Left lung (tissue), 10 donors: ENCODE measurements around the gene MAPT. TPM values are rescaled to one million over a fixed set of nuclear protein-coding genes. Genes with fewer than 3 reads are reported as not detected.

Experiments
- ATAC-seq: fragments of 200-7000 bp; cut with Tn5 transposase; one replicate; pipeline ENCODE4 v1.9.1; 2020; ENCODE audit warnings: moderate library complexity
- DNase-seq, 4 donors: peaks; one replicate each; pipeline ENCODE4 v3.0.0-alpha.2; 2013 to 2020
- H3K27ac ChIP-seq, 2 donors: fragments of 200-600 bp; sonication (generic) in 1 of 2; one replicate each; pipeline versions ENCODE4 v1.5.0 to v1.8.0; 2020 to 2021
- H3K27me3 ChIP-seq, 2 donors: fragments of 200-600 bp; sonication (generic) in 1 of 2; one replicate each; pipeline versions ENCODE4 v1.5.0 to v1.8.0; 2020 to 2021
- H3K36me3 ChIP-seq, 2 donors: fragments of 200-600 bp; sonication (generic) in 1 of 2; one replicate each; pipeline versions ENCODE4 v1.5.0 to v1.8.0; 2020 to 2021
- H3K4me1 ChIP-seq, 2 donors: fragments of 200-600 bp; one replicate each; pipeline ENCODE4 v1.8.0; 2021
- H3K4me3 ChIP-seq, 2 donors: fragments of 200-600 bp; sonication (generic) in 1 of 2; one replicate each; pipeline versions ENCODE4 v1.5.0 to v1.8.0; 2020 to 2021; ENCODE audit warnings: mild to moderate bottlenecking in 1 of 2
- H3K9me3 ChIP-seq, 2 donors: fragments of 200-600 bp; sonication (generic) in 1 of 2; one replicate each; pipeline versions ENCODE4 v1.5.0 to v1.8.0; 2020 to 2021
- intact Hi-C, 2 donors: fragments of 100-400 bp; cut with DNase I; formaldehyde crosslinking; loops; one replicate each; pipeline versions ENCODE4 v1.11.2 to v1.14.2; 2022
- polyA plus RNA-seq, 6 donors: library from polyadenylated mRNA; unstranded; fragments of 120-200 nt; gene quantifications; one replicate each; pipeline ENCODE4 v1.2.1, GENCODE V29; 2013; ENCODE audit not compliant: insufficient read length in 6 of 6
- total RNA-seq, 2 donors: library from RNA; stranded (reverse); fragmentation: NEBNext Ultra II Directional; extraction: Animal tissue kit (Norgen Biotek cat#: 25700); gene quantifications; one replicate each; pipeline ENCODE4 v1.2.1, GENCODE V29; 2021
- TF ChIP-seq, protein P1 (sequence below), 2 donors: fragments of 200-600 bp; sonication (generic) in 1 of 2; IDR thresholded peaks; one replicate each; pipeline versions ENCODE4 v1.5.0 to v1.8.0; 2021; ENCODE audit warnings: antibody characterized with exemption in 2 of 2
- donor health status: DM: no; HTN: yes; CAD: no.
- donor health status: DM: no; HTN: no; CAD: no.

Gene MAPT
- total and polyA plus RNA-seq, 8 donors: 0.99 to 7.7 (median 5.5) TPM

DNA sequence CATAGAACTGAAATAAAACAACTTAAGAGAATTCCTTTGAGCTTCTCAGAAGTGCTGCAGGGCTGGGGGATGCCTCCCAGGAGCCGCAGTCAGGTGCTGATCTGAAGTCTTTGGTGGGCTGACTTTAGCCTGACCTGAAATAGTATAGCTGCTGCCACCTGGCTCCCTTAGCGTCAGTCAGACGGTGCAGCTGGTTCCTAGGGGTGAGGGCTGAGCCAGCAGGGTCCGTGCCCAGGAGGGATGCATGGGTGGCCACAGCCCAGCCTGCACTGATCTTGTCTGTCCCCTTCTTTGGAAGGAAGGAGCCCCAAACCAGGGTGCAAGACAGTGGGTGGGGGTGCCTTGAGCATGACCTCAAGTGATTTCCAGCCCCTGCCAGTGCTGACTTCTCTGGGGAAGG, 11.5 kb downstream of the MAPT start:
- Histone ChIP-seq H3K27me3 (peaks cover 2 to 70% of the 10 kb centered on the region in 2 donors), H3K36me3 (no peaks in the 10 kb centered on the region), H3K4me3 (no peak overlapping the region), H3K27ac (no peak overlapping the region), H3K4me1 (no peaks in the 10 kb centered on the region), H3K9me3 (no peaks in the 10 kb centered on the region)
- no peak for ATAC-seq
- TF ChIP-seq, protein P1, sequence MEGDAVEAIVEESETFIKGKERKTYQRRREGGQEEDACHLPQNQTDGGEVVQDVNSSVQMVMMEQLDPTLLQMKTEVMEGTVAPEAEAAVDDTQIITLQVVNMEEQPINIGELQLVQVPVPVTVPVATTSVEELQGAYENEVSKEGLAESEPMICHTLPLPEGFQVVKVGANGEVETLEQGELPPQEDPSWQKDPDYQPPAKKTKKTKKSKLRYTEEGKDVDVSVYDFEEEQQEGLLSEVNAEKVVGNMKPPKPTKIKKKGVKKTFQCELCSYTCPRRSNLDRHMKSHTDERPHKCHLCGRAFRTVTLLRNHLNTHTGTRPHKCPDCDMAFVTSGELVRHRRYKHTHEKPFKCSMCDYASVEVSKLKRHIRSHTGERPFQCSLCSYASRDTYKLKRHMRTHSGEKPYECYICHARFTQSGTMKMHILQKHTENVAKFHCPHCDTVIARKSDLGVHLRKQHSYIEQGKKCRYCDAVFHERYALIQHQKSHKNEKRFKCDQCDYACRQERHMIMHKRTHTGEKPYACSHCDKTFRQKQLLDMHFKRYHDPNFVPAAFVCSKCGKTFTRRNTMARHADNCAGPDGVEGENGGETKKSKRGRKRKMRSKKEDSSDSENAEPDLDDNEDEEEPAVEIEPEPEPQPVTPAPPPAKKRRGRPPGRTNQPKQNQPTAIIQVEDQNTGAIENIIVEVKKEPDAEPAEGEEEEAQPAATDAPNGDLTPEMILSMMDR (IDR thresholded peaks at IDR 0.05): no peak
- DNase-seq: no peak
- intact Hi-C loops: no loop called here

DNA sequence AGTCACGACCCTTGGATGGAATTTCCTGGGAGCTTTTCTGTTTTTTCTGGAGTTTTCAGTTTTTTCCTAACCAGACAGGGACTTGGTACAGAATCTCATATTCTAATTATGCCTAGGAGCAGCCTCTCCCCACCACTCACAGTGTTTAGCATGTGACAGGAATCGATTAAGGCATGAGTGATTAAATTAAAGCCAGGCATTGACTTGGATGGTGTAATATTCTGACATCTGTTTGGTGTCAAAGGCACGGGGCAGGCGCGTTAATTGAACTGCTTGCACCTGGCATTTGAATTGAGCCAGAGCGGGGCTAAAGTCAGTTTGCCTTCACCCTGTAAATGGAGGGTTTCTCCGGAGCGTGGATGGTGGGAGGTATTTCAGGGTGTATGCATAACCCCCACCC, 11.9 kb downstream of the MAPT start:
- ATAC-seq (no peak), DNase-seq (no peak)
- TF ChIP-seq, protein P1 (IDR thresholded peaks at IDR 0.05): no peak
- intact Hi-C loops: no loop called here
- no peak overlapping the region for H3K4me3 ChIP-seq
- peaks cover 2 to 71% of the 10 kb centered on the region in 2 donors for H3K27me3 ChIP-seq
- H3K36me3 ChIP-seq: no peaks in the 10 kb centered on the region
- H3K27ac ChIP-seq: no peak overlapping the region
- H3K9me3 ChIP-seq: no peaks in the 10 kb centered on the region
- no peaks in the 10 kb centered on the region for H3K4me1 ChIP-seq

DNA sequence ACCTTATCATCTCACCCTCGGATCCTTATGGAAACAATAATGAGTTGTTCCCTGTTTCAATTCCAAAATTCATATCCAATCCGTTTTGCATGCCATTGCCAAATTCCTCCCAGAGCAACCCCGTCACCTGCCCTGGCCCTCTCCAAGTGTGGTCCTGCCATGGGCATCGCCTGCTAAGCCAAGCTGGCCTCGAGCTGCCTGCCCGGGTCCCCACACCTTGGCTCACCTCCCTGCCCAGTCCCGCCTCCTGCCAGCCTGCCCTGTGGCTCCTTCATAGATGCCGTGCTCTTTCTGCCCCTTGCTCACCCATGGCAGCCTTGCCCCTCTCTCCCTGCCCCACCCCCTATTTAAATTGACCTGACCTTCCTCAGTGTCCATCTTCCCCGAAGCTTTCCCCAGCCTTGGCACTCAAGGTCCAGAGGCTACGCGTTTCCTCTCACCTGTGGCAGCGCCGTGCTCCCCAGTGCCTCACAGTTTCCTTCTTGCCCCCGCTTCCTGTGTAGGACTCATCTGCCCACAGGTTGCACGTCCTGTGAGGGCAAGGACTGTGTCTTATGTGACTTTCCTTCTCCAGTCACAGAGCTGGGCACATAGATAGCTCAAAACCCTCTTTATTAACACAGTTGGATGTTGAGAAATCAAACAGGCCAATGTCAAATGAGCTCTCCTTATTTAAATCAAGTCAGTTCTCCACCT, 12.7 kb downstream of the MAPT start:
- H3K36me3 ChIP-seq: no peaks in the 10 kb centered on the region
- H3K27ac ChIP-seq: no peak overlapping the region
- H3K4me3 ChIP-seq: no peak overlapping the region
- DNase-seq: no peak
- peaks cover 0 to under 1% of the 10 kb centered on the region in 2 donors for H3K9me3 ChIP-seq
- H3K4me1 ChIP-seq: no peaks in the 10 kb centered on the region
- intact Hi-C loops: no loop called here
- peaks cover 2 to 74% of the 10 kb centered on the region in 2 donors for H3K27me3 ChIP-seq
- TF ChIP-seq, protein P1 (IDR thresholded peaks at IDR 0.05): no peak
- ATAC-seq: no peak

DNA sequence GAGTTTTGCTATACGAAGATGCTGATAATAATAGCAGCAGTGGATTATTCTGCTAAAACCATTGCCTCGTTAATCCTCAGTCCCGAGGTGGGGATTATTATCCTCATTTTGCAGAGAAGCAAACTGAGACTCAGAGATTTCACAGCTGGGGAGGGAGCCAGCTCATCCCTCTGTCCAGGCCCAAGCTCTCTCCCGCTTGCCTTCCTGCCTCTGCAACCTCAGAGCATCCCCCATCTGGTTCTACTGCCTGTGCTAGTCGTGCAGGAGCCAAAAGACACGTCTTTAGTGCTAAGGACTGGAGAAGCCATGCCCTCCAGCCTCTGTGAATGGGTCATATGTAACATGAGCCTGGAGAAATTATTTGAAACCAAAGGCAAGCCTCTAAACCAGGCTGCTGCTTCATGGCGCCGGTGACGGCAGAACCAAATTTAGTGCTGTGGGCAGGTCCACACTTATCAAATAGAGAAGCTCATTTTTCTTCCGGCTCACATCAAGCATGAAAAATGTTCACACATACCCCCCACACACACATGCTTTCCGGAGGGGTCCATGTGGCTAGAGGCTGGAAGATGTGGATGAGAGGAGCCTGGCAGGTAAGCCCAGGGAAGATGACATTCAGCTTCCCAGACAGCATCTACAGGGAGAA, 13.5 kb downstream of the MAPT start:
- intact Hi-C loops: no loop called here
- no peak for DNase-seq
- Histone ChIP-seq H3K9me3 (peaks cover 0 to 5% of the 10 kb centered on the region in 2 donors), H3K27ac (no peak overlapping the region), H3K36me3 (no peaks in the 10 kb centered on the region), H3K27me3 (peaks cover 2 to 66% of the 10 kb centered on the region in 2 donors), H3K4me3 (no peak overlapping the region), H3K4me1 (no peaks in the 10 kb centered on the region)
- TF ChIP-seq, protein P1 (IDR thresholded peaks at IDR 0.05): no peak
- ATAC-seq: no peak

DNA sequence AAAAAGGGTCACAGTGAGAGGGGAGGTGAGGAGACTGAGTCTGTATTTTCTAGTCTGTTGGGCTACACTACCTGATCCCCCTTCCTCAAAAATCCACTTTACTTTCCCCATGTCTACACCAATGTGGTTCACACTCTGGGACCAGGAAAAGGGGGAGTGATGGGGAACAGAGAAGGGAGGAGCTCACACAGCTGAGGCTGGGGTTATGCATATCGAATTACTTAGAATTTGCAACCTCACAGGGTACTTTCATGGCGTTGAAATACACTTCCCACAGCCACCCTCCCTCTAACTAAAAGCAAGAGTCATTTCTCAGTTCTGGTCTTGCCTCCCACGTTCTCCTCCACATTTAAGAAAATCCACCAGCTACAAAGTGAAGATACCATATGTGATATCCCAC, 14.1 kb downstream of the MAPT start:
- Histone ChIP-seq H3K4me3 (no peak overlapping the region), H3K36me3 (no peaks in the 10 kb centered on the region), H3K27me3 (peaks cover 2 to 61% of the 10 kb centered on the region in 2 donors), H3K27ac (no peak overlapping the region), H3K9me3 (peaks cover 0 to 5% of the 10 kb centered on the region in 2 donors), H3K4me1 (no peaks in the 10 kb centered on the region)
- intact Hi-C loops: no loop called here
- TF ChIP-seq, protein P1 (IDR thresholded peaks at IDR 0.05): no peak
- DNase-seq: no peak
- ATAC-seq: no peak
